GM19397 (cell line): Measurements from ENCODE around the gene RGR.

Experiments
- ATAC-seq: cut with Tn5 transposase; IDR thresholded peaks from one replicate; pipeline ENCODE4 v1.9.1; 2021; ENCODE audit warnings: mild to moderate bottlenecking, moderate library complexity; ENCODE audit not compliant: unreplicated experiment

RGR gene

DNA sequence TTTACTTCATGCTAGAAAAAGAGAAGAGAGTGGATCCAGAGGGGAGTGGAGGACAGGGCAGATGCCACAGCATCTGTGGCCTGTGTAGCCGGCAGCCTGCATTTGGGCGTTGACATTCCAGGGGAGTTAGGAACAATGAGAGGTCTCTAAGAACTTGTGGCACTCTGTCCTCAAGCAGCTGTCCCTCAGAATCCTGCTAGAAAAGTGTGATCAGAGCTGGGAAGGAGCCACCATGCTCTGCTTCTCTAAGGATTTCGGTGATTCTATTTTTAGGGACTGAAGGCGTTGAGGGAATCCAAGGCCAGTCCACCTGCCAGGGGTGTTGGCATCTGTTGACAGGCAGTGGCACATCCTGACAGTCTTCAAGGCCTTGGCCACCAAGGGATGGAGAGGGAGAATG lies 27.1 kb upstream of the RGR start:
- ATAC-seq, result no peak

DNA sequence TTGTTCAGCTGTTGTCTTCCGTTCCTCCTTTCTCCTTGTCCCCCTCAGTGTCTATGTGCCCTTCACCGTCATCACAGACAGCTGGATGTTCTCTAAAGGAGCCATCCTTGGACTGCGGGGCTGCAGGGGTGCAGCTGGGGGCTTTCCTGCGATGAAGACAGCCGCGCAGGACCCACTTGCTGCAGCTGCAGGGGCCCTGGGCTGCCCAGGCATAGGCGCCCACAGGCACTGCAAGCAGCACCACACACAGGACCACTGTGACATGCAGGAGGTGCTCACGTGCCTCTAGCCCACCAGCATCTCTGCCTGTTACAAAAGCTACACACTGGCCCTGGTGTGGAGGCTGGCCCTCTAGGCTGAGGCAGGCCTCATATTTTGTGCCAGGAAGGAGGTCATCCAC lies 22.9 kb upstream of the RGR start:
- no peak for ATAC-seq

DNA sequence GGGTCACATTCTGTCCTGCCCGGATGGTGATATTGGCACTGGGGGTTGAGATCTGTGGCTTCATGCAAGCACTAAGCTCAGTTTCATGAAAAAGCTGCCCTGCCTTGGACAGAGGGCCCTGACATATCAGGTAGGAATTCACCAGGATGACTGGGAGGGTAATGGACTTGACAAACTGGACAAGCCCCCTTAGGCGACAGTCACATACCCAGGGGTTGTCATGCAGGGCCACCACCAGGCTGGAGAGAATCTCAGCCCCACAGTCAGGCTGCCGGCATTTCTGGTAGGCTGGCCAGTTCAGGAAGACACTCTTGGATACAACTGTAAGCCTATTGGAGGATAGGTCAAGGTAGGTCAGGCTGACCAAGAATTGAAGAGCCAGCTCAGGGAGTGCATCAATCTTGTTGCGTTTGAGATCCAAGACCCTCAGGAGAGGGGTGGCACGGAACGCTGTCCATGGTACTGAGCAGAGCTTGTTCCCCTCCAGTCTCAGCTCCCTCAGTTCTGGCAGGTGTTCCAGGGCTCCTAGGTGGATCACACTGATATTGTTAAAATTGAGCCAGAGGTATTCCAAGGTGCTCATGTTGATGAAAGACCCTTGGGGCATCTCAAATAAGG lies 20.3 kb upstream of the RGR start:
- ATAC-seq, result no peak

DNA sequence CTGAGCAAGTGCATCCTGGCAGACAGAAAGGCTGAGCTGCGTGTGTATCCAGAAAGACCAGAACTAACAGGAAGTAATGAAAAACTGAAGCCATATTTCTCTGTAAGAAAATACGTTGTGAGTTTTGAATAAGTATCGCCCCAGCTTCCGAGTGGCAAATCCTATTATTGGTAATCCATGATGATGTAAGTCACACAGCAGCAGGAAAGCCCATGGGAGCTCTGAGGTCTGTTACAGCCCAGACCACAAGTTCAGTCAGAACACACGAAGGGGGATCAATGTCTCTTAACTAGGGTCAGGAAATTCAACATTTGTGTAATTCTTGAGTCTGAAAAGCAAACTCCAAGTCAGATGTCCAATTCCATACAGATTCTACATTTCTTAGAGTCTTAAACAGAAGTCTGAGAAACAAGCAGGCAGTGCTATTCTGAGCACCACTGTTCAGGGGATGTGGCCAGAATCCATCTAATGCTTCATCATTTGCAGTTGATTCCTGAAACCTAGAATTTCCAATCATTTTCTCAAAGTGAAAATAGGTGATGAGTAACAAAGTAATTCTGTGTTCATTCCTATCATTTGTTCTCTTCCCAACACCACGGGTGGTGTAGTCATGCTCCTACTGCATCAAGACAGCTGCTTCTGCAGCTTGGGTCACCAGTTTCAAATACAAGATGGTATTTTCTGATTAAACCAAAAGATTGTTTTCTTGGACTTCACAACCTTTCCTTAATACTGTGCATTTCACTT lies 19.3 kb upstream of the RGR start, which contains the start of gene LRIT2:
LRIT2 (minus strand) TSS at position 118 of the 747 bp plus-strand sequence; CDS start at position 94, 24 bp downstream.
- no peak for ATAC-seq

DNA sequence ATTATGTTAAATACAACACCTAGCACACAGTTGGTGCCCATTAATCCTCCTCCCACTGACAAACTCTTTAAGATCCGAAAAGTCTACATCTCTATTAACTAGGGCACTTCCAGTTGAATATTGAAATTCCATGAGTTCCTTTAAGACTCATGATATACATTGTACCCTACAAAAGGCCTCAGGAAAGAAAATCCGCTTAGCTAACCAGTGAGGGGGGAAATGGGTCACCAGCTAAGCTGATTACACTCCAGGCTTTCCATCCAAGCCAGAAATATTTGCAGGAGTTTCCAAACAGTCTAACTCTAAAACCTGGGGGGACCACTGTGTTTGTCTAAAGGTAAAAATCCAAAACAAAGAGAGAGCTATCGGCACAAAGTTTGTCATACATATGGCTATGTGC lies 18.2 kb upstream of the RGR start:
- no peak for ATAC-seq

DNA sequence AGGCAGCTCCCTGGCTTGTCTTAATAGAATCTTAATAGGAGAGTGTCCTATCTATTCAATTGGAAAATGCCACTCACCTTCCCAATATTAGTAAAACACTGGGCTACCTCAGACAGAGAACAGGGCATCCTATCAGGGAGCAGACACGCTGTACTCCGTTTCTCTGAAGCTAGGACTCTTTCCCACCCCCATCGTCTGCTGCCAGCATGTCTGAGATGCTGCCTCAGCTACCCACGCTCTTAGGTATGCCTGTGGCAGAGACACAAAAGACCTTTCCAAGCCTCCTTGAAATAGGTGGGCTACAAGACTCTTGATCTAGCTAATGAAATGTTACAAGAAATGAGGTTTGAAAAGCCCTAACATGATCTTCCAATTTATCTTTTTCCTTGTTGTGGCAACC lies 17.0 kb upstream of the RGR start:
- no peak for ATAC-seq

DNA sequence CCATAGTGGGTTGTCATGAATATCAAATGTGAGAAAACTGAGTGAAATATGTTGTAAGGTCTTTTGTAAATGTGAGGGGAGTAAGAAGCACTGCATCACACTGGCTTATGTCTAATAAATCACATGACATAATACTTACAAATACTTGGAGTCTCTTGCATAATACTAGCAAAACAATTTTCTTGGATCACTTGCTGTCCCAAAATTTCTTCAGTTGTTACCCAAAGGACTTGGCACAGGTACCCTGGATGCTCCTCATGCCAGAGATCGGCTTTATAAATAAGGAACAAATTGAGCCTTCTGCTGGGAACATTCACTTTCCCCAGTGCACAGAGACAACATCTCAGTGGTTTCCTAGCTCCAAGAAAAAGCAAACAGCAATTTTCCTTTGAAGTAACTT lies 14.5 kb upstream of the RGR start:
- ATAC-seq, result no peak

DNA sequence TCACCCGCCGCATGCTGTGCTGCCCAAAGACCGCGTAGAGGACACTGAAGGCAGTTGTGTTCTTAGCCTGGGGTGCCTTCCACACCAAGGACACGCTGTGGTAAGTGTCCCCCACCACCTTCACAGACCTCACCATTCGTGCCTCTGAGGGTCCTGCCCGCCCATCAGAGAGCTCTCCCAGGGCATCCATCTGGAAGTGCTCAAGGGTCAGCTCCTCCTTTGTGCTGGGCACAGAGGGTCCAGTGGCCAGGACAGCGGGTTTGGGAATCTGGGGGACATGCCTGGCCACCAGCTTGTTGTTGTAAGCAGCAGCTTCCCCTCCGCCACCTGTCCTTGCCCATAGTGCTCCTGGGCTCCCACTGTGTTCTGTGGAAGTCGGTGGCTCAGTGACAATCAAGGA lies 12.5 kb upstream of the RGR start:
- ATAC-seq, result no peak

DNA sequence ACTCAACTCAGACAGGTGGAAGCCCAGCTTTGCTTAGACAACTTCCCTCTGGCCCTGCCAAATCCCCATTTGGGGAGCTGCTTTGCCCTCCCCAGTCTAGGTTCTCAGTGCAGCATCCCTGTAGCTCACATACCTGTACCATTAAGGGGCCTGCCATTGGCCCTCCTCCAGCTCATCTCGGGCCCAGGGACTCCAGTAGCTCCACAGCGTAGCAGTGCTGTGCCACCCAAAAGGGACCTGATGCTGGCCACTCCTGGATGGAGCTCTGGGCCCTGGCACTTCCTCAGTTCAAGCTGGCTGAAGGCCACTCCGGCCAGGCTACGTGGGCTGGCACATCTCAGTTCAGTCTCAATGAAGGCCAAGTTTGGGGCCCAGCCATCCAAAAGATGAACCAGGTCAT lies 10.9 kb upstream of the RGR start:
- ATAC-seq, result no peak

DNA sequence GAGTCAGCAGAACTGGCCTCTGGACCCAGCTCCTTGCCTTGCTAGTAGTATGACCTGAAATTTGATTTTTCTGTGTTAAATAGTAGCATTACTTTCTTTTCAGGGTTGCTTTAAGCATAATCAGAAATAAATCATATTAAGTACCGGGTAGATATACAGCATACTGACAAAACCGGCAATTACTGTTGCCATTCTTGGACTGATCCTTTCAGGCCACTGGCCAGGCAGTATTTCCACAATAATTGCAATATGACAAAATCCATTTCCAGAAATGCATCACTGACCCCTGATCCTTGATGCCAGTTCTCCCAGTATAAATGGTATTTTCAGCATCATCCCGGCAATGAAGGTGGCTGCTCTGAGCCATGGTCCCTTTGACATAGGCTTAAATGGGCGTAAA lies 10.4 kb upstream of the RGR start:
- no peak for ATAC-seq

DNA sequence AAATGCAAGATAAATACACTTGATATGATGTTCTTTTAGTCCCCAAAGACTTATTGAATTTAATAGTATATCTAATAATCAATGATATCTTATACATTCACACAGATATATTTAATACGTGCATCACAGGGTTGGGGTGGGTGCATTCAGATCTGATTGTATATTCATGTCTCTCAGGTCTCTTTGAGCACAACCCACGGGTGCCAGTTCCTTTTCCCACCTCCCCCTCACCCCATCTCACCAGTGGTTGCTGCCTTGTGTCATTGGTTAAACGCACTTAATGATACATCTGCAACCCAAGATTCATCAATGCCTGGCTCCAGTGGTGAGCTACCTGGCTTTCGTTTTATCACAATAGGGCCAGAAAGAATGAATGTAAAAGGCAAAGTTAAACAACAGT lies 9.8 kb upstream of the RGR start:
- ATAC-seq, result no peak

DNA sequence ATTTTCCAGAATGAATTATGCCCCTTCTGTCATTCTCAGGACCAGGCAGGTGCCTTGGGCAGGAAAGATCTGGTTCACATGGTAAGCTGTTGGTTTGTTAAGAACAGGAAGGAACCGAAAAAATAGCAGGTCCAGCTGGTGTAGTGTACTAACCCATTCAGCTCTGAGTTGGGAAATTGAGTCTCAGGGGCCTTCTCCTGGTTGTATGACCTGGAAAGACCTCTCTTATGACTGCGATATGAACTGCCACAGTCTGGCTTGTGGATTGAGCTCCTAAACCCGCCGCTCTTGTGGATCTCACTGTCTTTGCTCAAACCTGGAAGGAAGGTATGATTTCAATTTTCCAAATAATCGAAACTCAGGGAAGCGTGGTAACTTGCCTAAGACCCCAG lies 8.1 kb upstream of the RGR start:
- no peak for ATAC-seq

DNA sequence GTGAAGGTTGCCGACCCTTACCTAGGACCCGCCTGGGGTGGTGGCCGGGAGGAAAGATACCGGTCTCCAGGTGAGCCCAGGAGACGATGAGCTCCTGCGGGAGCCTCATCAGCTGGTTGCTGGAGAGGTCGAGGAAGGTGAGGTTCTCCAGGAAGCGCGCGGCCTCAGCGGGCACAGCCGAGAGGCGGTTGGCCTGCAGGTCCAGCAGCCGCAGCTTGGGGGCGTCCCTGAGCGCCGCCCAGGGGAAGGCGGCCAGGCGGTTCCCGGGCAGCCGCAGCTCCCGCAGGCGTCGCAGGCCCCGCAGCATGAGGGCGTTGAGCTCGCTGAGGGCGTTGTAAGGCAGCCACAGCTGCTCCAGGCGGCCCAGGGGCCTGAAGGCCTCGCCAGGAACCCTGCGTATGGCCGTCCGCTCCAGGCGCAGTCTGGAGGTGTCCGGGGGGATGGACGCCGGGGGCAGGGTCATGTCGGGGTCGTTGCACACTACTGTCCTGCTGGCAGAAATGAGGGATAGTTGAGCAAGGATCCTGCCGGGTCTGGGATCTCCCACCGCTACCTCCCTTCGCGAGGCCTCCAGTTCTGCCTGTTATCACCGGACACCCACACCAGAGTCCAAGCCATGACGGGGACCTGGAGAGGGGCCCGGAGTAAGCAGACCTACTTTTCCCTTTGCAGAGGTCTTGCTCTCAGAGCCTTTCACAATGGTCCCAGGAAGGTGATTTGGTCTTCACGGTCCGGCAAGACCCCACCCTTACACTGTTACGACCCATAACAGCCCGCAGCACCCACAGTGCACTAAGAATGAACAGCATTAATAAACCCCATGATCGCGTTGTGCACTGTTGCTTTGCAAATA lies 7.4 kb upstream of the RGR start:
- no peak for ATAC-seq

DNA sequence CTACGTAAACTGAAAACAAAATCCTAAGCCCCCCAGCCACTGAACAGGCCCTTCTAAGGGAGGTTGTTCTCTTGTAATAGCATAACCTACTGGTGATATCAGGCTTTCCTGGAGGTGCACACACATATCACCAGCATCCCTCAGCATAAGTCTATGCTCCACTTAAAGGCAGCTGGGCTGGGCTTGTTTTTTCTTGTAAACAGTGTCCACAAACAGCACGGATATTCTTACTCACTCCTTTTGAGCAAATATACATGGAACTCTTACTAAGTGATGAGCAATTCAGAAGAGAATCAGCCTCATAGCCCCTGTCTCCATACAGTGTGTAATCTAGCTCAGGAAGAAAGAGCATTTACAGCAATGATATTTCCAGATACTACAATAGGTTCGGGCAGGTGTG lies 5.9 kb upstream of the RGR start:
- ATAC-seq, result no peak

DNA sequence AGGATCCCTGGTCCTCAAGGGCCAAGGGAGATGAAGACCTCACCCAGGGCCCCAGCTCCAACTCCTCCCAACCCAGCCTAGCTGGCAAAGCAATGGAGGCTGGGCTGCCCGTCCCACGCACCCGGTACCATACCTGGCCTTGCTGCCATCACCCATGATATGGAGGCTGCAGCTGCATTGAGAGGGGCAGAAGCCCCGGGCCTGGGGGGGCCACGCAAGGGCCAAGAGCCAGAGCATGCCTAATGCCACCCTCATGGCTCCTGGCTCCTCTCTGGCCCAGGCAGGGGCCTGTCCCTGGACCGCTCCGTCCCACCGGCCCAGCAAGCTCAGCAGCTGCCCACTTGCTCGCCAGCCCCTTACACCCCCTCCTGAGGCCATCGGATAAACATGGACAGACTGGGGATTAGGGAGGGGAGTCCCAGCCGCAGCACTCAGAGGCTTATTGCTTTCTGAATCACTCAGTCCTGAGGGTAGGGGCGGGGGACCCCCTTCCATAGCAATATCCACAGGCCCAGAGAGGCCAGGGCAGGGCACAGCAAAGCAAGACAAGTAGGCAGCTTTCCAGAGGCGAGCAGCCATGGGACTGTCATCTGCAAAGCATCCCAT lies 3.6 kb upstream of the RGR start, which contains the start of gene LRIT1:
LRIT1 (minus strand) TSS at position 362 of the 606 bp plus-strand sequence; CDS start at position 255, 107 bp downstream.
- ATAC-seq, result no peak

DNA sequence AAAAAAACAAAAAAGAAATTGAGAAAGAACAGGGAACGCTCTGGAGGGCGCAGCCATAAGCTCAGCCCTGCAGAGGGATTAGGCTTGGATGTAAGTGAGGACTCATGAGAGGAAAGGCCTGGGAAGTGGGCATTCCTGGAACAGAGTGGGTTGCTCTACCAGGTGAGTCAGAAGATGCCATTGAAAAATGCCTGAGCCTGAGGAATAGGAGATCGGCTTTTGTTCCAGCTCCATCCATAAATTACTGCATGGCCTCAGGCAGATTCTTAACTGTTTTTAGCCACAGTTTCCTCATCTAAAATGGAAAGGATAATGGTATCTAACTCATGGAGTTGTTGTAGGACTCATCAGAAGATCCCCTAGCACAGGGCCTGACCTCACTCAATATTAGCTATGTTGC lies 1.1 kb upstream of the RGR start:
- no peak for ATAC-seq

DNA sequence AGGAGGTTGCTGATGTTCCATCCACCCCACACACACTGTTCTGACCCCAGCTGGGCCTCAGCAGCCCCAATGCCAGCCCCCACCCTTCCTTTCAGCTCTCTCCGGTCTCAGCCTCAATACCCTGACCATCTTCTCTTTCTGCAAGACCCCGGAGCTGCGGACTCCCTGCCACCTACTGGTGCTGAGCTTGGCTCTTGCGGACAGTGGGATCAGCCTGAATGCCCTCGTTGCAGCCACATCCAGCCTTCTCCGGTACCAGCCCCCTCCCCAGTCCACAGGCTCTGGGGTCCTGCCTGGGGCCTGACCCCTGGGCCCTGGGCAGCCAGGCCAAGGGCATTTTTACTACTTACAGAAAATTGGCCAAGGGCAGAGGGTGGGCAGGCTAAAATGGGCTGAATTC lies 2.6 kb downstream of the RGR start:
- ATAC-seq, result no peak

DNA sequence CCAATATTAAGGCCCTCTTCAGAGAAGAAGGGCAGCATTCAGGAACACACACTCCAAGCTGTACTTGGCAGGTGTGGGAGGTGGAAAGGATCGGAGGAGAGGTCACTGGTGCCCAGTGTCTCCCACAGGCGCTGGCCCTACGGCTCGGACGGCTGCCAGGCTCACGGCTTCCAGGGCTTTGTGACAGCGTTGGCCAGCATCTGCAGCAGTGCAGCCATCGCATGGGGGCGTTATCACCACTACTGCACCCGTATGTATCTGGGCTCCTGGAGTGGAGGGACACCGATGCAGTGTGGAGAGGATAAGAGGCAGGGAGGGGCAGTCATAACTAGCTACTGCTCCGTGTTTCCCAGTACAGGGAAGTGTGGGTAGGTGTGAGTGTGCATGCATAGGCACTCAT lies 3.9 kb downstream of the RGR start:
- no peak for ATAC-seq

DNA sequence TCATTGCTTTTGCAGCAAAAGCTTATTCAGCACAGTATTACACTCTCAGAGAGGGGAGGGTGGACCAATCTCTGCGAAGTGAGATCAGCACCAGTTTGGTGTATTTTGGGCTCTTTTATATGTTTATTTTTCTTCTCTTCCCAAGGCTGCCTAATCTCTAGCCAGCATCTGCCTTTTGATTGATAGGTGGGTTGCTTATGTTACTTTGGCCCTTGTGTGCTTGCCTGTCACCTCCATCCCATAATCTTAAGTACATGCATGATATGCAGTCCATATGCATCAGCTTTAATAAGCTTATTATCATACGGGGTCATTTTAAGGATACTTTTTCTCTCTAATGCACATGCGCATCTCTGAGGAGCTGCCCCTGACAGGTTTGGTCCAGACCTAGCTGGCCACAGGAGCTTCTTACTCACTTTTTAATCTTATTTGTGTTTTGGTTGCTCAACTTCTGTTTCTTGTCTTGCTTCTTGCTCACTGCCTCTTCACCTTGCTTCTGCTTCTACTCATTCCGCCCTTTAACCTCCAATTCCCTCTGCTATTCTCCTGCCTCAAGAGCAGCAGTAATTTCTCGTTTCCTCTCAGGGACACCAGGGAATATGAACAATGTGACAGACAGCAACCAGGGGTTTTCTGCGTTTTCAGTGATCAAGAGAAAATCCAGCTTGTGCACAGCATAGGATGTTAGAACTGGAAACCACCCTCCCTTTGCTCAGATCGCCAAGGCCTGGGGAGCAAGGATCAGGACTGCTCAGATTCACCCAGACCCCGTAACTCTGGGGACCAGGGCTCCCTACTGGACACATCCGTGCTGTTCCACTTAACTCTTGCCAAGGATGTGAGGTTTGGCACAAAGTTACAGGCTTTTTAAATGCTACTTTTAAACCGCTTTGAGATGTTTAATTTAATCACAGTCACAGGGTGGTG lies 10.0 kb downstream of the RGR start:
- no peak for ATAC-seq
